Cardiac muscle cell (in vitro differentiated cells and primary cell): ENCODE measurements around the gene MECP2. TPM values are rescaled to one million over a fixed set of nuclear protein-coding genes. Genes with fewer than 3 reads are reported as not detected.
A peak's percentile ranks its signal among the peaks of the same experiment; 100 is the strongest.

Experiments used
- DNase-seq, 2 donors: peaks; one replicate each; pipeline versions ENCODE4 v3.0.0 to v3.0.0-alpha.2; 2010 to 2017; ENCODE audit warnings: low read depth in 1 of 2, low spot score in 1 of 2
- H3K27ac ChIP-seq: fragments of 200-600 bp; sonication (generic); 2 replicates; pipeline ENCODE4 v1.5.1; 2016
- H3K27me3 ChIP-seq: fragments of 200-600 bp; sonication (generic); 2 replicates; pipeline ENCODE4 v1.6.0; 2016; ENCODE audit warnings: control low read depth
- H3K36me3 ChIP-seq: fragments of 200-600 bp; sonication (generic); 2 replicates; pipeline ENCODE4 v1.5.1; 2016; ENCODE audit warnings: control low read depth
- H3K4me1 ChIP-seq: fragments of 200-600 bp; sonication (generic); 2 replicates; pipeline ENCODE4 v1.8.1; 2017; ENCODE audit warnings: low read depth, mild to moderate bottlenecking, mixed run types
- H3K4me3 ChIP-seq: fragments of 200-600 bp; sonication (generic); 2 replicates; pipeline ENCODE4 v1.5.1; 2016; ENCODE audit warnings: mild to moderate bottlenecking
- H3K9me3 ChIP-seq: fragments of 200-600 bp; sonication (generic); 2 replicates; pipeline ENCODE4 v1.5.1; 2017; ENCODE audit warnings: low read depth, mild to moderate bottlenecking, control low read depth
- polyA plus RNA-seq: library from polyadenylated mRNA; unstranded; fragments of >200 nt; fragmentation: Nextera tagmentation; extraction: Ambion mirVana; gene quantifications from 2 replicates; pipeline ENCODE4 v1.2.1, GENCODE V29; 2016
- total RNA-seq: library from RNA; depleted of rRNA; stranded (reverse); fragments of >200 nt; gene quantifications from 2 replicates; pipeline ENCODE4 v1.2.3, GENCODE V29; 2016
- TF ChIP-seq, protein P1 (sequence below): IDR thresholded peaks from 2 replicates; pipeline ENCODE4 v1.5.1; 2012; ENCODE audit warnings: low read depth, mild to moderate bottlenecking, low read length

The MECP2 gene
- total and polyA plus RNA-seq, 2 experiments from 2014 or later, result 17.9 to 64.5 TPM

DNA sequence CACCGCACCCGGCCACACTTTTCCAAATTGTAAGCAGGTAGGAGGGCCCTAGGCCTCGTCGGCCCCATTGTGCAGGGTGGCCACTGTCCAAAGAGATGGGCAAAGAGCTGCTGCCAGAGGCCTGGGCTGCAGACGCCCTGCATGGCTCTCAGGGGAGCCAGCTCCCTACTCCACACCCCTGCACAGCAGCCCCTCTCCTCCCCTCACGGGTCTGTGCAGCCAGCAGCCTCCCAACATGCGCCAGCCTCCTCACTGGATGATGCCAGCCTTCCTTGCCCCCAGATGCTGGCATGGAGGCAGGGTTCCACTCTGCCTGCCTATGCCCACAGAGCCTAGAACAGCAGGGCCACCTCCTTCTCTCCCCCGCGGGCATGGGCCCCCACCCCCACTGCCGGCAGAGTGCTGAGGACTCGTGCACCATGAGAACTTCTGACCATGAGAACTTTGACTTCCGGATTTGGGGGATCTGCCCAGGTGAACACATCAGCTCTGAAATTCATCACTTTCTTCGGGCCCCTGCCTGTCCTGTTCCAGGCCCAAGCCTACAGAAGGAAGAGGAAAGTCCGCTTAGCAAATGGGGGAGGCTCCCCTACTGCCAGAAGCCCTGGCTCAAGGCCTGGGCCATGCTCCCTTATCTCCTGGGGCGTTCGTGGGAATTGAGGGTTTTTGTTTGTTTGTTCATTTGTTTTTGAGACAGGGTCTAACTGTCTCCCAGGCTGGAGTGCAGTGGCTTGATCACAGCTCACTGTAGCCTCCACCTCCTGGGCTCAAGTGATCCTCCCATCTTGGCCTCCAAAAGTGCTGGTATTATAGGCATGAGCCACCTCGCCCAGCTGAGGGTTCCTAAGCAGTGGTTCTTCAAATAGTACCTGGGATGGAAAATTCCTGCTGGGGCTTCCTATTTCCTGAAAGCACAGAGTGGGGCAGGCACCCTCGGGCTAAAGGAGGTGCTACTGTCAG, 85.9 kb downstream of the MECP2 start:
- TF ChIP-seq, protein P1, sequence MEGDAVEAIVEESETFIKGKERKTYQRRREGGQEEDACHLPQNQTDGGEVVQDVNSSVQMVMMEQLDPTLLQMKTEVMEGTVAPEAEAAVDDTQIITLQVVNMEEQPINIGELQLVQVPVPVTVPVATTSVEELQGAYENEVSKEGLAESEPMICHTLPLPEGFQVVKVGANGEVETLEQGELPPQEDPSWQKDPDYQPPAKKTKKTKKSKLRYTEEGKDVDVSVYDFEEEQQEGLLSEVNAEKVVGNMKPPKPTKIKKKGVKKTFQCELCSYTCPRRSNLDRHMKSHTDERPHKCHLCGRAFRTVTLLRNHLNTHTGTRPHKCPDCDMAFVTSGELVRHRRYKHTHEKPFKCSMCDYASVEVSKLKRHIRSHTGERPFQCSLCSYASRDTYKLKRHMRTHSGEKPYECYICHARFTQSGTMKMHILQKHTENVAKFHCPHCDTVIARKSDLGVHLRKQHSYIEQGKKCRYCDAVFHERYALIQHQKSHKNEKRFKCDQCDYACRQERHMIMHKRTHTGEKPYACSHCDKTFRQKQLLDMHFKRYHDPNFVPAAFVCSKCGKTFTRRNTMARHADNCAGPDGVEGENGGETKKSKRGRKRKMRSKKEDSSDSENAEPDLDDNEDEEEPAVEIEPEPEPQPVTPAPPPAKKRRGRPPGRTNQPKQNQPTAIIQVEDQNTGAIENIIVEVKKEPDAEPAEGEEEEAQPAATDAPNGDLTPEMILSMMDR, result no peak
- Histone ChIP-seq H3K4me3 (no peak overlapping the region), H3K4me1 (no peaks in the 10 kb centered on the region), H3K9me3 (no peaks in the 10 kb centered on the region), H3K27ac (no peak overlapping the region), H3K27me3 (no peaks in the 10 kb centered on the region), H3K36me3 (no peaks in the 10 kb centered on the region)
- no peak for DNase-seq

DNA sequence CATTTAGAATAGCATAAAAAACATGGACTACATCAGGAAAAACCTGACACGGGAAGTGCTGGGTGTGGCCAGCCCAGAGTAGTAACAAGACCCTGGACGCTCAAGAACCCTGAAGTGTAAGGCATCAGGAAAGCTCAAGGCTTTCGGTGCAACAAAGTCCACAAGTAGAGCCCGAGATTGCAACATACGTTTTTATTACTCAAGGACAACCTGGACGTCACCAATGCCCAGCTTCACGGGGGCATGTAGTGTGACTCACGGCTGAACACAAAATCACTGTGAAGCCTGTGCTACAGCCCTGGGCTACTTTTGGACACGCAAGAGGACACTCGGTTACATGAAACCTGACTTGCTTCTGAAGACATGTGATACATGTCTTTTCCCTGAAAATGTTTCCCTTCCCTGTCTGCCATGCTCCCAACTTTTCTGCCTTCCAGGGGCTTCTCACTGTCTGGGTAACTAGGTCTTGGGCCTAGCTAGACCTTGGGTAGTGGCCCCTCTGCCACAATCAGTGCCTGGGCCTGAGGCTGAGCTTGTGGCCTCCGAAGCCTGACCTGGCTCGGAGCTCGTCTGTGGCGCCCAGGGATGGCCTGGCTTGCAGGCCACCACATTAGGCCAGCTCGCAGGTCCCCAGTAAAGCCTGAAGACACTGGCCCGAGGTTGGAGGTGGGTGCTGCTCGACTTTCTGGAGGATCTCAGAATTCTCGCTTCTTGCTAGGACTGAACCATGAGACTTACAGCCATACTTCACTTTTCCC, 87.0 kb downstream of the MECP2 start:
- H3K4me1 ChIP-seq, result no peaks in the 10 kb centered on the region
- H3K27me3 ChIP-seq, result no peaks in the 10 kb centered on the region
- TF ChIP-seq, protein P1, result no peak

GRCh38 chrX:154008521-154008920, 89.0 kb downstream of the MECP2 start:
- H3K4me1 ChIP-seq, result no peaks in the 10 kb centered on the region
- TF ChIP-seq, protein P1, result no peak
- H3K9me3 ChIP-seq, result no peaks in the 10 kb centered on the region
- no peak for DNase-seq
- no peaks in the 10 kb centered on the region for H3K36me3 ChIP-seq
- no peak overlapping the region for H3K27ac ChIP-seq
- H3K27me3 ChIP-seq, result no peaks in the 10 kb centered on the region
- no peak overlapping the region for H3K4me3 ChIP-seq

More for the DNA sequence above, 87.0 kb downstream of the MECP2 start:
- Histone ChIP-seq H3K36me3 (no peaks in the 10 kb centered on the region), H3K9me3 (no peaks in the 10 kb centered on the region), H3K27ac (no peak overlapping the region), H3K4me3 (no peak overlapping the region)
- peak in 1 of 2 donors; percentile 63 for DNase-seq

- no peak overlapping the region for H3K4me3 ChIP-seq
- H3K27me3 ChIP-seq, result no peaks in the 10 kb centered on the region
- no peak for DNase-seq
- no peaks in the 10 kb centered on the region for H3K4me1 ChIP-seq
- TF ChIP-seq, protein P1, result no peak
- no peaks in the 10 kb centered on the region for H3K36me3 ChIP-seq
- H3K9me3 ChIP-seq, result no peaks in the 10 kb centered on the region
- H3K27ac ChIP-seq, result no peak overlapping the region
These were observed 90.6 kb downstream of the MECP2 start for GRCh38 chrX:154006947-154007346.

GRCh38 chrX:154004315-154004714, 93.2 kb downstream of the MECP2 start:
- no peak overlapping the region for H3K4me3 ChIP-seq
- no peaks in the 10 kb centered on the region for H3K9me3 ChIP-seq
- no peak for DNase-seq
- no peaks in the 10 kb centered on the region for H3K4me1 ChIP-seq
- no peak overlapping the region for H3K27ac ChIP-seq
- H3K36me3 ChIP-seq, result no peaks in the 10 kb centered on the region
- no peaks in the 10 kb centered on the region for H3K27me3 ChIP-seq
- TF ChIP-seq, protein P1, result no peak
